H1 (cell line): ENCODE data around the gene PRKAR2A. TPM values are rescaled to one million over a fixed set of nuclear protein-coding genes. Genes with fewer than 3 reads are reported as not detected.

ENCODE experiments used
- BRCA1 ChIP-seq: IDR thresholded peaks from 2 replicates; pipeline ENCODE4 v1.6.1; 2012; ENCODE audit warnings: low read depth, low read length, improper control_type of control experiment
- CREB1 ChIP-seq: IDR thresholded peaks from 2 replicates; pipeline ENCODE4 v1.6.1; 2012; ENCODE audit warnings: inconsistent platforms
- FOSL1 ChIP-seq: IDR thresholded peaks from 2 replicates; pipeline ENCODE4 v1.6.1; 2011; ENCODE audit warnings: mild to moderate bottlenecking, low read depth, low read length, moderate library complexity; ENCODE audit not compliant: insufficient read depth
- GABPA ChIP-seq: IDR thresholded peaks from 2 replicates; pipeline ENCODE4 v1.6.1; 2011; ENCODE audit warnings: mild to moderate bottlenecking, low read length, moderate library complexity, borderline replicate concordance; ENCODE audit not compliant: insufficient read depth
- JUN ChIP-seq: IDR thresholded peaks from 2 replicates; pipeline ENCODE4 v1.6.1; 2011; ENCODE audit warnings: low read depth, mild to moderate bottlenecking, improper control_type of control experiment, low read length
- PHF8 ChIP-seq: fragments of 200-600 bp; sonication (generic); conservative IDR thresholded peaks from 2 replicates; pipeline ENCODE4 v1.7.1; 2012; ENCODE audit warnings: low read depth, mild to moderate bottlenecking, inconsistent platforms, low read length, moderate library complexity
- SAP30 ChIP-seq: fragments of 300-600 bp; sonication (generic); IDR thresholded peaks from 2 replicates; pipeline ENCODE4 v1.7.1; 2012; ENCODE audit warnings: low read length, moderate library complexity, mild to moderate bottlenecking, inconsistent platforms; ENCODE audit not compliant: insufficient read depth, insufficient replicate concordance
- SIN3A ChIP-seq, 2 experiments: IDR thresholded peaks in 1 of 2; conservative IDR thresholded peaks in 1 of 2; 2 replicates each; pipeline ENCODE4 v1.6.1; 2011 to 2012; ENCODE audit warnings: low read length in 2 of 2, improper control_type of control experiment in 1 of 2, low read depth in 1 of 2, mild to moderate bottlenecking in 1 of 2
- SP1 ChIP-seq: IDR thresholded peaks from 2 replicates; pipeline ENCODE4 v1.6.1; 2011; ENCODE audit warnings: low read depth, low read length
- TEAD4 ChIP-seq: IDR thresholded peaks from 2 replicates; pipeline ENCODE4 v1.6.1; 2012; ENCODE audit warnings: low read depth, low read length, inconsistent platforms, mixed read lengths
- polyA plus RNA-seq, 7 experiments: library from polyadenylated mRNA; depleted of rRNA in 3 of 7; stranded (reverse) in 5 of 7; unstranded in 2 of 7; fragments of >200 nt in 5 of 7; fragments of 200-250 nt in 2 of 7; gene quantifications; 1 replicate in 5 of 7; 2 replicates in 1 of 7; 4 replicates in 1 of 7; pipeline versions ENCODE4 v1.2.1 to v1.2.3, GENCODE V29; 2011 to 2013; ENCODE audit warnings: missing spikeins in 2 of 7, mixed read lengths in 2 of 7
- total RNA-seq: library from RNA; stranded (reverse); fragmentation: NEBNext Ultra II Directional; extraction: Animal tissue kit (Norgen Biotek cat#: 25700); gene quantifications from 2 replicates; pipeline ENCODE4 v1.2.1, GENCODE V29; 2021
- TF ChIP-seq, protein P1 (sequence below): IDR thresholded peaks from 2 replicates; pipeline ENCODE4 v1.6.1; 2012; ENCODE audit warnings: inconsistent platforms
- TF ChIP-seq, protein P2 (sequence below): IDR thresholded peaks from 2 replicates; pipeline ENCODE4 v1.6.1; 2011; ENCODE audit warnings: low read depth, mild to moderate bottlenecking, low read length; ENCODE audit not compliant: insufficient read depth

PRKAR2A gene
- total and polyA plus RNA-seq, 2 of the 8 experiments (the other 6 are each of a cell fraction or from before 2014, with no cell fraction given): 6.3 to 42.4 TPM

- TF ChIP-seq BRCA1 (no peak), SAP30 (no peak), PHF8 (no peak), SP1 (no peak), GABPA (0 out of 2 replicates have a peak, but pooled peaks have one; percentile 80), JUN (no peak), SIN3A (conservative IDR thresholded peaks at IDR 0.05 in 1 of 2, IDR thresholded peaks at IDR 0.05 in 1 of 2; ENCODE audit: low read depth in 1 of 2, low read length in 2 of 2) (0 out of 4 replicates have a peak, but pooled peaks of 1 of the 2 experiments have one; percentile 27), CREB1 (no peak), TEAD4 (no peak), FOSL1 (no peak)
- TF ChIP-seq, protein P1, sequence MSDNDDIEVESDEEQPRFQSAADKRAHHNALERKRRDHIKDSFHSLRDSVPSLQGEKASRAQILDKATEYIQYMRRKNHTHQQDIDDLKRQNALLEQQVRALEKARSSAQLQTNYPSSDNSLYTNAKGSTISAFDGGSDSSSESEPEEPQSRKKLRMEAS: peak; percentile 79
- TF ChIP-seq, protein P2, sequence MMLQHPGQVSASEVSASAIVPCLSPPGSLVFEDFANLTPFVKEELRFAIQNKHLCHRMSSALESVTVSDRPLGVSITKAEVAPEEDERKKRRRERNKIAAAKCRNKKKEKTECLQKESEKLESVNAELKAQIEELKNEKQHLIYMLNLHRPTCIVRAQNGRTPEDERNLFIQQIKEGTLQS: no peak
Observed at GRCh38 chr3:48739955-48740823, 107.5 kb downstream of the PRKAR2A start (continued).
